Psoas muscle (tissue), 8 donors: Measurements from ENCODE around the gene CACNA1C. TPM values are rescaled to one million over a fixed set of nuclear protein-coding genes. Genes with fewer than 3 reads are reported as not detected.

Experiments used
- ATAC-seq, 4 donors: fragments of 200-7000 bp; cut with Tn5 transposase; one replicate each; pipeline ENCODE4 v1.9.1; 2020; ENCODE audit warnings: moderate library complexity in 3 of 4, mild to moderate bottlenecking in 2 of 4
- DNase-seq, 2 donors: peaks; one replicate each; pipeline ENCODE4 v3.0.0-alpha.2; 2020
- H3K27ac ChIP-seq: fragments of 200-600 bp; one replicate; pipeline ENCODE4 v1.8.0; 2022
- H3K27me3 ChIP-seq, 3 donors: fragments of 200-600 bp in 1 of 3; one replicate each; pipeline versions ENCODE4 v1.6.1 to v1.8.0; 2013 to 2022; ENCODE audit warnings: low read length in 2 of 3, mild to moderate bottlenecking in 2 of 3, moderate library complexity in 1 of 3; ENCODE audit not compliant: insufficient read depth in 3 of 3
- H3K36me3 ChIP-seq, 2 donors: fragments of 200-600 bp in 1 of 2; one replicate each; pipeline versions ENCODE4 v1.6.1 to v1.8.0; 2013 to 2022; ENCODE audit warnings: low read depth in 1 of 2, mild to moderate bottlenecking in 1 of 2, moderate library complexity in 1 of 2; ENCODE audit not compliant: insufficient read depth in 1 of 2
- H3K4me1 ChIP-seq: fragments of 200-600 bp; one replicate; pipeline ENCODE4 v1.8.0; 2022
- H3K4me3 ChIP-seq: fragments of 200-600 bp; one replicate; pipeline ENCODE4 v1.8.0; 2022; ENCODE audit warnings: mild to moderate bottlenecking
- H3K9me3 ChIP-seq: fragments of 200-600 bp; one replicate; pipeline ENCODE4 v1.8.0; 2022
- WGBS, 3 donors: extraction: QIAGEN DNeasy Blood & Tissue Kit; methylation state at CpG; one replicate each; pipeline versions ENCODE4 v1.1.6 to v1.1.7; 2013; 5-methylcytosine and 5-hydroxymethylcytosine counted together
- intact Hi-C, 2 donors: fragments of 100-400 bp; cut with DNase I; formaldehyde crosslinking; loops; one replicate each; pipeline versions ENCODE4 v1.11.0 to v1.14.2; 2022
- polyA plus RNA-seq, 3 donors: library from polyadenylated mRNA; stranded (reverse); fragments of 200-250 nt; gene quantifications; one replicate each; pipeline ENCODE4 v1.2.3, GENCODE V29; 2013
- total RNA-seq, 4 donors: library from RNA; stranded (reverse); fragmentation: NEBNext Ultra II Directional in 2 of 4; extraction: Animal tissue kit (Norgen Biotek cat#: 25700) in 2 of 4; gene quantifications; one replicate each; pipeline versions ENCODE4 v1.2.1 to v1.2.4, GENCODE V29; 2021 to 2023
- TF ChIP-seq, protein P1 (sequence below): fragments of 200-600 bp; IDR thresholded peaks from one replicate; pipeline ENCODE4 v1.8.0; 2022; ENCODE audit warnings: antibody characterized with exemption
- donor health status: healthy with polysubstance abuse.
- donor health status: DM: no; HTN: no; CAD: no; lungs with moderate emphysema.
- donor health status: Bipolar disorder and iron deficiency.
- donor health status: healthy.
- donor health status: DM: yes; HTN: yes; CAD: no.
- donor health status: DM: no; HTN: no; CAD: no.
- donor health status: DM: no; HTN: no; CAD: no.
- donor health status: DM: yes; HTN: yes; CAD: no.

Gene CACNA1C
- total and polyA plus RNA-seq, 7 donors: 0.26 to 2.9 (median 0.95) TPM

- no peak for DNase-seq
- H3K27me3 ChIP-seq: peaks cover 0 to 8% (median 3%) of the 10 kb centered on the region in 3 donors
- intact Hi-C loops: no loop called here
- no peak overlapping the region for H3K27ac ChIP-seq
- WGBS, 3 donors: 89 to 93% (median 92%) methylated on average over 17 of the region's 17 CpGs
- H3K4me3 ChIP-seq: no peak overlapping the region
- ATAC-seq: no peak
- no peaks in the 10 kb centered on the region for H3K9me3 ChIP-seq
- H3K4me1 ChIP-seq: no peaks in the 10 kb centered on the region
- H3K36me3 ChIP-seq: no peaks in the 10 kb centered on the region
- TF ChIP-seq, protein P1, sequence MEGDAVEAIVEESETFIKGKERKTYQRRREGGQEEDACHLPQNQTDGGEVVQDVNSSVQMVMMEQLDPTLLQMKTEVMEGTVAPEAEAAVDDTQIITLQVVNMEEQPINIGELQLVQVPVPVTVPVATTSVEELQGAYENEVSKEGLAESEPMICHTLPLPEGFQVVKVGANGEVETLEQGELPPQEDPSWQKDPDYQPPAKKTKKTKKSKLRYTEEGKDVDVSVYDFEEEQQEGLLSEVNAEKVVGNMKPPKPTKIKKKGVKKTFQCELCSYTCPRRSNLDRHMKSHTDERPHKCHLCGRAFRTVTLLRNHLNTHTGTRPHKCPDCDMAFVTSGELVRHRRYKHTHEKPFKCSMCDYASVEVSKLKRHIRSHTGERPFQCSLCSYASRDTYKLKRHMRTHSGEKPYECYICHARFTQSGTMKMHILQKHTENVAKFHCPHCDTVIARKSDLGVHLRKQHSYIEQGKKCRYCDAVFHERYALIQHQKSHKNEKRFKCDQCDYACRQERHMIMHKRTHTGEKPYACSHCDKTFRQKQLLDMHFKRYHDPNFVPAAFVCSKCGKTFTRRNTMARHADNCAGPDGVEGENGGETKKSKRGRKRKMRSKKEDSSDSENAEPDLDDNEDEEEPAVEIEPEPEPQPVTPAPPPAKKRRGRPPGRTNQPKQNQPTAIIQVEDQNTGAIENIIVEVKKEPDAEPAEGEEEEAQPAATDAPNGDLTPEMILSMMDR: no peak
These were observed 414.8 kb downstream of the CACNA1C start for GRCh38 chr12:2467447-2468195.

- no peak for DNase-seq
- WGBS, 3 donors: 57 to 88% (median 73%) methylated on average over 5 of the region's 5 CpGs
- Histone ChIP-seq H3K36me3 (no peaks in the 10 kb centered on the region), H3K9me3 (no peaks in the 10 kb centered on the region), H3K4me3 (no peak overlapping the region), H3K27ac (no peak overlapping the region), H3K27me3 (no peaks in the 10 kb centered on the region), H3K4me1 (no peaks in the 10 kb centered on the region)
- intact Hi-C loops: no loop called here
- TF ChIP-seq, protein P1: no peak
- ATAC-seq: no peak
These were observed 423.2 kb downstream of the CACNA1C start for GRCh38 chr12:2475984-2476383.

DNA sequence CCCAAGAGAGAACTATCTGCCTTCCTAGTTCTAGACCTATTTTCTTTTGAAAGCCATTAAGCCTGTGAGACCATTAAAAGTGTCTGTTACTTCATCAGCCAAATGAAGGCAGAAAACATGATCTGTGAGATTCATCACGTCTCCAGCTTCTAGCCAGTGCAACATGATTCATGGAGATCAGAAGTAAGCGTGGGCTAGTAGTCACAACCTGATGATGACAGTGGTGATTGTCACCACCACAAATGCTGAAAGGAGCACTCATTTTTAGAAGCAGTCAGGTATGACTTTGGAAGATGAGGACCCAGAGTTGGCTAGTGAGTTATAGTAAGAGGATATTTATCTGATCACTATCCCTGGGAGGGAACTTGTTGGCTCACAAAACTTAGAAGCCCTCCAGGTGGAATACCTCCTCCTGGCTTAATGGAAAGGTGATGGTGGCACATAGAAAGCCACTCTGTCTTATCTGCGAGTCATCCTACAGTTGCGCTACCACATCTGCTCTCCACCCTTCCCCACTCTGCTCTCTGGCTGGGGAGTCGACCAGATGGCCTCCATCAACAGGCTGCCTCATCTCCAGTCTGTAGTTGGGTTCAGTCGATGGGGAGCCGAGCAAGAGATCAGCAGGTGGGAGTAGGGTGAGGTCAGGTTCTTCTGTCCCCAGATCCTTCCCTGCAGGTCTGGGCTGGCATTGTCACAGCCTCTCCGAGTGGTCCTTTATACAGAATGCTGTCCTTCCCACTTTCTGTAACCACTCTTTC lies 424.4 kb downstream of the CACNA1C start:
- no peaks in the 10 kb centered on the region for H3K27me3 ChIP-seq
- ATAC-seq (no peak), DNase-seq (no peak)
- H3K27ac ChIP-seq: no peak overlapping the region
- WGBS, 3 donors: 81 to 85% (median 84%) methylated on average over 8 of the region's 8 CpGs
- intact Hi-C loops: no loop called here
- H3K9me3 ChIP-seq: no peaks in the 10 kb centered on the region
- H3K4me3 ChIP-seq: no peak overlapping the region
- no peaks in the 10 kb centered on the region for H3K4me1 ChIP-seq
- no peaks in the 10 kb centered on the region for H3K36me3 ChIP-seq
- TF ChIP-seq, protein P1: no peak

DNA sequence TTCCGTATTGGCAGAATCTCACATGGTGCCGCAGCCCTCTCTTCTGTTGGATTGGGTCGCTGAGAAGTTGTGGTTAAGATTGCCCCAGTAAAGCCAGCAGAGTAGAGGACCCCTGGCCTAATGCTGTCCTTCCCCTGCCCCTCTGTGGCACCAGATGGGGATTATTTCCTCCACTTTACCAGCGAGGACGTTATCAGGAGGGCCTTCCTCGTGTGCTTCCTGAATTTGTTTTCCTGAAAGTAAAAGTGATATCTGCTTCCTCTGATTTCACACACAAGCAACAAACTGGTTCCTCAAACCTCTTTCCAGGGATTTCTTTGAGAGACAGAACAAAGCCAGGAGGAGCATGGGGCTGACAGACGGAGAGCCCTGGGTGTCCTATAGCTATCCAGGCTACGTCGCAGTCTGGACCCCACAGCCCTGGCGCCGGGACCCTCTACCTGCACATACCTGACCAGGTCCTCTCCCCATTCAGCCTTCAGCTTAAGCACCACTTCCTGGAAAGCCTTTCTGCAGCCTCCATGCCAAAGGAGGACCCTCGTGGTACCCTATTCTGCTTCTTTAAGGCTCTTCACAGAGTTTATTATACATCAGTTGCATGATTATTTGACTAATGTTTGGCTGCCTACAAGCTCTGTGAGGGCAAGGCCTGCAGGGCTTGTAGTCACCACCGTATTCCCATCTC lies 427.2 kb downstream of the CACNA1C start:
- 77 to 80% (median 79%) methylated on average over 13 of the region's 13 CpGs for WGBS, 3 donors
- Histone ChIP-seq H3K27ac (no peak overlapping the region), H3K36me3 (no peaks in the 10 kb centered on the region), H3K9me3 (no peaks in the 10 kb centered on the region), H3K4me1 (no peaks in the 10 kb centered on the region), H3K27me3 (peaks cover 0 to 4% (median 0%) of the 10 kb centered on the region in 3 donors), H3K4me3 (no peak overlapping the region)
- TF ChIP-seq, protein P1: no peak
- intact Hi-C loops: no loop called here
- ATAC-seq: no peak
- DNase-seq: no peak
